Osteoblast (primary cell): Measurements from ENCODE around the gene TMEM247. TPM values are rescaled to one million over a fixed set of nuclear protein-coding genes. Genes with fewer than 3 reads are reported as not detected.
"Not testable (repeated sequence)": the region's sequence is repeated elsewhere in the genome, so short reads cannot be mapped to it uniquely, and the experiment has no call there.

ENCODE experiments used
- DNase-seq: peaks from one replicate; pipeline ENCODE4 v3.0.0; 2011; ENCODE audit warnings: low spot score, mixed read lengths; ENCODE audit not compliant: insufficient read length; ENCODE audit errors: missing footprints
- H2AFZ ChIP-seq: 2 replicates; pipeline ENCODE4 v1.6.0; 2011; ENCODE audit warnings: mild to moderate bottlenecking, low read length
- H3K27ac ChIP-seq: 2 replicates; pipeline ENCODE4 v1.5.1; 2011; ENCODE audit warnings: mild to moderate bottlenecking, low read depth, low read length, moderate library complexity
- H3K27me3 ChIP-seq: 2 replicates; pipeline ENCODE4 v1.6.0; 2012; ENCODE audit warnings: mild to moderate bottlenecking, control low read depth, inconsistent platforms, low read length, moderate library complexity; ENCODE audit not compliant: insufficient read depth
- H3K36me3 ChIP-seq: 2 replicates; pipeline ENCODE4 v1.5.1; 2011; ENCODE audit warnings: mild to moderate bottlenecking, low read length, control low read depth, moderate library complexity; ENCODE audit not compliant: insufficient read depth
- H3K4me1 ChIP-seq: 2 replicates; pipeline ENCODE4 v1.5.1; 2011; ENCODE audit warnings: mild to moderate bottlenecking, low read length, control low read depth, moderate library complexity; ENCODE audit not compliant: insufficient read depth
- H3K4me2 ChIP-seq: 2 replicates; pipeline ENCODE4 v1.6.0; 2011; ENCODE audit warnings: mild to moderate bottlenecking, low read length; ENCODE audit not compliant: insufficient read depth
- H3K4me3 ChIP-seq: fragments of 200-600 bp; sonication (generic); 3 replicates; pipeline ENCODE4 v1.5.1; 2012; ENCODE audit warnings: mild to moderate bottlenecking, low read length, inconsistent platforms; ENCODE audit not compliant: insufficient read depth
- H3K79me2 ChIP-seq: 2 replicates; pipeline ENCODE4 v1.6.0; 2012; ENCODE audit warnings: mild to moderate bottlenecking, low read length, control low read depth, inconsistent platforms; ENCODE audit not compliant: insufficient read depth
- H3K9me3 ChIP-seq: 2 replicates; pipeline ENCODE4 v1.5.1; 2011; ENCODE audit warnings: low read depth, low read length, control low read depth
- H4K20me1 ChIP-seq: 2 replicates; pipeline ENCODE4 v1.6.0; 2012; ENCODE audit warnings: mild to moderate bottlenecking, low read length, control low read depth; ENCODE audit not compliant: insufficient read depth
- CTCF ChIP-seq: IDR thresholded peaks from 2 replicates; pipeline ENCODE4 v1.5.1; 2011; ENCODE audit warnings: mild to moderate bottlenecking, low read depth, low read length, moderate library complexity; ENCODE audit errors: extremely low read depth
- total RNA-seq: library from RNA; depleted of rRNA; stranded (reverse); fragments of >200 nt; gene quantifications from 2 replicates; pipeline ENCODE4 v1.2.3, GENCODE V29; 2012

The TMEM247 gene
- total RNA-seq, 1 donor: not detected

GRCh38 chr2:46469700-46470099 lies 9.7 kb upstream of the TMEM247 start:
- Histone ChIP-seq H3K36me3 (no peaks in the 10 kb centered on the region), H2AFZ (no peak overlapping the region), H3K79me2 (no peaks in the 10 kb centered on the region), H3K27ac (no peak overlapping the region), H3K9me3 (no peaks in the 10 kb centered on the region), H3K27me3 (no peaks in the 10 kb centered on the region), H3K4me3 (no peak overlapping the region), H4K20me1 (no peaks in the 10 kb centered on the region), H3K4me1 (no peaks in the 10 kb centered on the region), H3K4me2 (no peak overlapping the region)
- no peak for TF ChIP-seq CTCF
- DNase-seq: no peak

DNA sequence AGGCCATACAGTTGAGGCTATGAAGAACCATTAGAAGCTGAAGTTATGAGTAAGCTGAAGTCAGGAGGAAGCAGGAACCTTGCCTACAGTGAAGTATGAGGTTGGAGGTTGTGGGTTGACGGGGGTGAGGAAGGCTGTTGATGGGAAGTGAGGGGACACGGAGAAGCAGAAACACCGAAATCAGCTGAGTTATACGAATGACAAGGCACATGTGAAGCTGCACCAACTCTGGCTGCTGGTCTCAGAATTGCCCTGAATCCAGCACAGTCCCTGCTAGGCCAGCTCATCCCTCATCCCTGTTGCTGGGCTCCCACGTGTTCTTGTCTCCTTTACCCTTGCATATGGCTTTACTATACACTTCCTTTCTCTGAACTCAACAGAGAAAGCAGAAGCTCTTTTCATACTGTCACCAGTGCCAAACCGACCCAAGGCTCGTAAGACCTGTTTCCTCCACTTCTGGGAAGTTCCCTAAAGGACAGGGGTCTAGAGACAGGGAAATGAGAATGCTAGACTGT lies 9.2 kb upstream of the TMEM247 start:
- Histone ChIP-seq H4K20me1 (no peaks in the 10 kb centered on the region), H3K4me3 (no peak overlapping the region), H3K4me1 (no peaks in the 10 kb centered on the region), H3K4me2 (no peak overlapping the region), H3K9me3 (no peaks in the 10 kb centered on the region), H2AFZ (no peak overlapping the region), H3K27me3 (no peaks in the 10 kb centered on the region), H3K36me3 (no peaks in the 10 kb centered on the region), H3K27ac (no peak overlapping the region), H3K79me2 (no peaks in the 10 kb centered on the region)
- TF ChIP-seq CTCF: no peak
- no peak for DNase-seq

GRCh38 chr2:46471019-46471583 lies 8.3 kb upstream of the TMEM247 start:
- Histone ChIP-seq H3K27me3 (no peaks in the 10 kb centered on the region), H3K9me3 (no peaks in the 10 kb centered on the region), H3K36me3 (no peaks in the 10 kb centered on the region), H3K4me3 (no peak overlapping the region), H3K4me1 (no peaks in the 10 kb centered on the region), H2AFZ (no peak overlapping the region), H3K27ac (no peak overlapping the region), H3K79me2 (no peaks in the 10 kb centered on the region), H3K4me2 (no peak overlapping the region), H4K20me1 (no peaks in the 10 kb centered on the region)
- no peak for DNase-seq
- TF ChIP-seq CTCF: no peak

DNA sequence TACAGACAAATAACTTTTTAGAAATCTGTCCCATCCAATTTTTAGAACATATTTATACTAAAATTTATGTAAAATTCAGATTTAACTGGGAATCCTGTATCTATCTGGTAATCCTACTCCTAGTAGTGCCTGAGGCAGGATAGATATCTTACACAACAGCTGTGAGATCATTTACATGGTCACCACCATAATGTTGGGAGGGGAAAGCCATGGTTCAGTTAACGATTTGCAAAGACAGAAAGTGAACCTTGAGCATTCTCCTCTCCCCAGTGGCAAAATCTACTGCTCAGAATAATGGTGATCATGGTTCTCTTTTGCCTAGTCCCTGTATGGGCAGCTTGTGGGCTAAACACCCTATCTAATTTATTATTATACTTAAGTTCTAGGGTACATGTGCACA lies 7.7 kb upstream of the TMEM247 start:
- Histone ChIP-seq H3K79me2 (no peaks in the 10 kb centered on the region), H3K4me2 (no peak overlapping the region), H2AFZ (no peak overlapping the region), H4K20me1 (no peaks in the 10 kb centered on the region), H3K4me1 (no peaks in the 10 kb centered on the region), H3K36me3 (no peaks in the 10 kb centered on the region), H3K4me3 (no peak overlapping the region), H3K9me3 (no peaks in the 10 kb centered on the region), H3K27me3 (no peaks in the 10 kb centered on the region), H3K27ac (no peak overlapping the region)
- DNase-seq: no peak
- no peak for TF ChIP-seq CTCF

- H3K36me3 ChIP-seq, H3K9me3 ChIP-seq, H3K27ac ChIP-seq, H3K27me3 ChIP-seq, H4K20me1 ChIP-seq, H3K4me3 ChIP-seq, DNase-seq, H3K4me1 ChIP-seq, H3K4me2 ChIP-seq, H2AFZ ChIP-seq, H3K79me2 ChIP-seq: not testable (repeated sequence)
Measured at GRCh38 chr2:46472165-46472564, 7.2 kb upstream of the TMEM247 start.

GRCh38 chr2:46477462-46477861 lies 1.9 kb upstream of the TMEM247 start:
- H2AFZ ChIP-seq, H3K27ac ChIP-seq, H3K27me3 ChIP-seq, H3K4me3 ChIP-seq, DNase-seq, H3K4me2 ChIP-seq, H3K79me2 ChIP-seq, H3K36me3 ChIP-seq, H4K20me1 ChIP-seq, H3K9me3 ChIP-seq: not testable (repeated sequence)
- H3K4me1 ChIP-seq: peaks cover 15% of the 10 kb centered on the region
